HUES6 (cell line): ENCODE measurements around the gene ASXL1.
"Not testable (repeated sequence)": the region's sequence is repeated elsewhere in the genome, so short reads cannot be mapped to it uniquely, and the experiment has no call there.

ENCODE experiments used
- H3K27ac ChIP-seq: 2 replicates; pipeline ENCODE4 v1.7.0; 2013; ENCODE audit warnings: low read depth, mild to moderate bottlenecking, low read length, inconsistent platforms
- H3K27me3 ChIP-seq: 2 replicates; pipeline ENCODE4 v1.6.1; 2013; ENCODE audit warnings: low read length; ENCODE audit not compliant: control insufficient read depth, insufficient read depth
- H3K36me3 ChIP-seq: 2 replicates; pipeline ENCODE4 v1.6.1; 2013; ENCODE audit warnings: low read length; ENCODE audit not compliant: control insufficient read depth, insufficient read depth
- H3K4me1 ChIP-seq: 2 replicates; pipeline ENCODE4 v1.6.1; 2013; ENCODE audit warnings: low read length; ENCODE audit not compliant: control insufficient read depth, insufficient read depth
- H3K4me3 ChIP-seq: 2 replicates; pipeline ENCODE4 v1.5.1; 2013; ENCODE audit warnings: low read depth, low read length
- H3K9ac ChIP-seq: one replicate; pipeline ENCODE4 v1.6.1; 2013; ENCODE audit warnings: mild to moderate bottlenecking, low read length
- H3K9me3 ChIP-seq: 2 replicates; pipeline ENCODE4 v1.6.1; 2013; ENCODE audit warnings: low read depth, low read length; ENCODE audit not compliant: control insufficient read depth, insufficient read depth

ASXL1 gene

DNA sequence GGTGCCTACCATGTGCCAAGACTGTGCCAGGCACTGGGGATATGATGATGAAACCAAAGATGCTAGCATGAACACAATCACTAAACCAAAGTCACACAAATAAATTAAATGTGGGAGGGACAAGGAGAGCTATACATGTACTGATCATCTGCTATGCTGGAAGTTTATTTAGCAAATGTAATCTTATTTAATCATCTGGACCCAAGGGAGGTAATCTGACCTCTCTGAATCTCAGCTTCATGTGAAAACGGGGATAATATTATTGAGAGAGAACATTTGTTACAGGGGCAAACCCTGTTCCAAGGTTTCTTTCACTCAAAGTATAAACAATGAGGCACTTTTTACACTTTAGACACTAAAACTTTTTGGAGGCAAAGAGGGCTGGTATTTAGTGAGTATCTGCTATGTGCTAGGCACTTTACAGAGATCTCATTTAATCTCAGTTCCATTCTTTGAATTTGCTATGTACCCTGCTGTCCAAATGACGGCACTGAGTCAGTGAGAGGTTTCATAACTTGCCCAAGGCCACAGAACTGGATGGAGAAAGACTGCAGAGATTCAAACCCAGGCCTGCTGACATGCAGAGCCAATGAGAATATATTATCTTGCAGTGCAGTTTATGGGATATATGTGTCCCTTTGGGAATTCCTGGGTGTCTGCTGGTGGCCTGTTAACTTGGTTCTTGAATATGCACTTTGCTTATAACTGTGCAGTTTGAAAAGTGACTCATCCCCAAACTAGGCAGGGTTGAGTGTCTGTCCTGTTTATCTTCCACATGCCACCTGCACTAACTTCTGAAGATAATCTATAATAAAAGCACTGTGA is 3.3 kb upstream of the ASXL1 start:
- H3K27ac ChIP-seq = no peak overlapping the region
- H3K4me3 ChIP-seq = no peak overlapping the region
- peaks cover 14% of the 10 kb centered on the region for H3K27me3 ChIP-seq
- H3K9ac ChIP-seq = no peak overlapping the region
- no peaks in the 10 kb centered on the region for H3K9me3 ChIP-seq
- no peaks in the 10 kb centered on the region for H3K36me3 ChIP-seq
- peaks cover 5% of the 10 kb centered on the region; the same call in 1 of the 2 replicates for H3K4me1 ChIP-seq

DNA sequence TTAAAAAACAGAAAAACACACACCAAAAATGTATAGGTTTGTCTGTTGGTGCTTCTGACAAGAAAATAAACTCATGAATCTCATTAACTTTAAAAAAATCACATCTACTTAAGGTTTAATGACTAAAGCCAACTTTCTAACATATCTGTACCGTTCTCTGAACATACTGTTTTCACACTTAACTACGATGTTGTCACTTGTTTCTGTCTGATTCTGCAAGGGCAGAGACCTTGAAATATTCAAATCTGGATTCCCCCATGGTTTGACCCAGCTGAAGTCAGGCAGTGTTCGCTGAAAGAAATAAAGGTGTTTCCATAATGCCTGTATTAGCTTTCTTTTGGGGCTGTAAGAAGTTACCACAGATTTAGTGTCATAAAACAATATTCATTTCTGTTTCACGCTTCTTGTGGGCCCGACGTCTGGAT is 2.7 kb upstream of the ASXL1 start:
- H3K27ac ChIP-seq = no peak overlapping the region
- no peaks in the 10 kb centered on the region for H3K9me3 ChIP-seq
- H3K27me3 ChIP-seq = peaks cover 21% of the 10 kb centered on the region
- H3K4me3 ChIP-seq = no peak overlapping the region
- H3K4me1 ChIP-seq = peaks cover 5% of the 10 kb centered on the region; the same call in 1 of the 2 replicates
- no peak overlapping the region for H3K9ac ChIP-seq
- no peaks in the 10 kb centered on the region for H3K36me3 ChIP-seq

DNA sequence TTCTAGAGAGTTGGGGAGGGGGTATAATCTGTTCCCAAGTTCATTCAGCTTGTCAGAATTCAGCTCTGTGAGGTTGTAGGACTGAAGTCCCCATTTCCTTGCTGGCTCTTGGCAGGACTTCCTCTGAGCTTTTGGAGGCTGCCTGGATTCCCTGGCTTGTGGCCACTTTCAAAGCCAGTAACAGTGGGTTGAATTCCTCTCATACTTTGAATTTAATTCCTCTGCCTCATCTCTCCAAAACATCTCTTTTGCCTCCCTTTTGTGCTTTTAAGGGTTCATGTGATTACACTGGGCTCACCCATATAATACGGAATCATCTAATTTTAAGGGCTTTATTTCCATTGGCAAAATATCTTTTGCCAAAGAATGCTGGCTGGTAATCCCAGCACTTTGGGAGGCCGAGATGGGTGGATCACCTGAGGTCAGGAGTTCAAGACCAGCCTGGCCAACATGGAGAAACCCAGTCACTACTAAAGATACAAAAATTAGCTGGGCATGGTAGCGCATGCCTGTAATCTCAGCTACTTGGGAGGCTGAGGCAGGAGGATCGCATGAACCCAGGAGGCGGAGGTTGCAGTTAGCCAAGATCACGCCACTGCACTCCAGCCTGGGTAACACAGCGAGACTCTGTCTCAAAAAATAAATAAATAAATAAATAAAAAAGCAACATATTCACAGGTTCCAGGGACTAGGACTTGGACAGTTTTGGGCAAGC is 2.1 kb upstream of the ASXL1 start:
- peaks cover 27% of the 10 kb centered on the region for H3K27me3 ChIP-seq
- H3K27ac ChIP-seq, H3K36me3 ChIP-seq, H3K4me1 ChIP-seq, H3K9ac ChIP-seq, H3K4me3 ChIP-seq, H3K9me3 ChIP-seq: not testable (repeated sequence)

DNA sequence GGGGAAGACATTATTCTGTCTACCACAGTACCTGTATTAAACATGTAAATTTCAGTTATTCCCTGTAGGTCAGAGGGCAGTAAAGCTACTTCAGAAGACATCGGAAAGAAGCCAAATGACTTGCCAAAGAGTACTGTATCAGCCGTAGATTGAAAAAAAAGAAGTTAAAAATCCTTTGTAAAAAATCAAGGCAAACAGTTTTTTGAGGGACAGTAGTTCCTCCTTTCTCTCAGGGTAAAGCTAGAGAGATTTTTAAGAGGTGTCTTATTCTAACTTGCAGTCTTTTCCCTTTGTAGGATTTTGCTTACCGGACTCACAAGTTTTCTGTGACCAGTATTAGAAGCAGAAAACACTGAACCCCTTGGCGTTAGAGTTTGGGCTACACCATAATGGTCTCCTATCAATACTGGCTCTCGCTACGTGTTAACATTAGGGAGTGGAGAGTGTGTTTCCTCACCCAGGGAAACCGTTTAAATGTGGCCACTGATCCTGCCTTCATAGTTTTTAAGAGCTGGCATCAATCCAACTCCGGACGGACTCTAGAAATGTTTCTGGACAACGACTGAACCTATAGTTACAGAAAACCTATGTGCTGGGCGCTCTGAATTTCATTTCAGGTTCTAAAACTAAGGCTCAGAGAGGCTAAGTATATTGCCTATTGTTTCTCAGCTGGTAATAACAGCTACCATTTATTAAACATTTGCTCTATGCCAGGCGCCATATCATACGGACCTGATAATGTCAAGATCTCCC is 1.3 kb upstream of the ASXL1 start:
- Histone ChIP-seq H3K9ac (peak overlapping the region; percentile 95), H3K27ac (no peak overlapping the region), H3K36me3 (no peaks in the 10 kb centered on the region), H3K27me3 (peaks cover 34% of the 10 kb centered on the region), H3K4me1 (peaks cover 5% of the 10 kb centered on the region; the same call in 1 of the 2 replicates), H3K4me3 (peak overlapping the region; percentile 96), H3K9me3 (no peaks in the 10 kb centered on the region)

DNA sequence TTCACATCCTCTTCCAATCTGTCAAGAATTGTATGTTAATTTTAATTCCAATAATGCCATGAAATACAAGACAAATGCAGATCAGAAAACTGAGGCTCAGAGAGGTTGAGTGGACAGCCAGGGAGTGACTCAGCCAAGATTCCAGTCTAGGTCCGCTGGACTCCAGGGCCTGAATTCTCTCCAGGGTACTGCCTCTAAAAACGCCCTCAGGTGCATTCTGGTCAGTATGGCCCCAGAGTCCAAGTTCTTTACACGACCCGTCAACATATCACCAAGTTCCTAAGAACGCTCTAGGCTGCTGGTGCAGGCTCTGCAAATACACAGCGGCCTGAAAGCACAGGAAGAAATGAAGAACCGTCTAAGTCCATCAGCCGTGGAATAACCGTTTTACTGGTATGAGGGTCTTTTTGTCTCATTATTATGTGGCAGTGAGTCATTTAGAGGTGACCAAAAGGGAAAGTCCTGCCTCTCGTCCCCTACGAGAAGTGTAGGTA is 709 bp upstream of the ASXL1 start:
- no peak overlapping the region for H3K27ac ChIP-seq
- no peaks in the 10 kb centered on the region for H3K9me3 ChIP-seq
- peaks cover 5% of the 10 kb centered on the region; the same call in 1 of the 2 replicates for H3K4me1 ChIP-seq
- H3K9ac ChIP-seq = peak overlapping the region; percentile 95
- H3K27me3 ChIP-seq = peaks cover 36% of the 10 kb centered on the region
- peak overlapping the region; percentile 96 for H3K4me3 ChIP-seq
- H3K36me3 ChIP-seq = no peaks in the 10 kb centered on the region

DNA sequence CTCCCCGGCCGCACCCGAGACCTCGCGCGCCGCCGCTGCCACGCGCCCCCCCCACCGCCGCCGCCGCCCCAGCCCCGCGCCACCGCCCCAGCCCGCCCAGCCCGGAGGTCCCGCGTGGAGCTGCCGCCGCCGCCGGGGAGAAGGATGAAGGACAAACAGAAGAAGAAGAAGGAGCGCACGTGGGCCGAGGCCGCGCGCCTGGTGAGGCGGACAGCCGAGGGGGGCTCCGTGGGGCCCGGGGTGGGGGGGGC is 426 bp downstream of the ASXL1 start:
- Histone ChIP-seq H3K27me3 (peaks cover 47% of the 10 kb centered on the region), H3K9ac (no peak overlapping the region), H3K27ac (no peak overlapping the region), H3K9me3 (no peaks in the 10 kb centered on the region), H3K36me3 (no peaks in the 10 kb centered on the region), H3K4me3 (peak overlapping the region; percentile 96), H3K4me1 (peaks cover 5% of the 10 kb centered on the region; the same call in 1 of the 2 replicates)

DNA sequence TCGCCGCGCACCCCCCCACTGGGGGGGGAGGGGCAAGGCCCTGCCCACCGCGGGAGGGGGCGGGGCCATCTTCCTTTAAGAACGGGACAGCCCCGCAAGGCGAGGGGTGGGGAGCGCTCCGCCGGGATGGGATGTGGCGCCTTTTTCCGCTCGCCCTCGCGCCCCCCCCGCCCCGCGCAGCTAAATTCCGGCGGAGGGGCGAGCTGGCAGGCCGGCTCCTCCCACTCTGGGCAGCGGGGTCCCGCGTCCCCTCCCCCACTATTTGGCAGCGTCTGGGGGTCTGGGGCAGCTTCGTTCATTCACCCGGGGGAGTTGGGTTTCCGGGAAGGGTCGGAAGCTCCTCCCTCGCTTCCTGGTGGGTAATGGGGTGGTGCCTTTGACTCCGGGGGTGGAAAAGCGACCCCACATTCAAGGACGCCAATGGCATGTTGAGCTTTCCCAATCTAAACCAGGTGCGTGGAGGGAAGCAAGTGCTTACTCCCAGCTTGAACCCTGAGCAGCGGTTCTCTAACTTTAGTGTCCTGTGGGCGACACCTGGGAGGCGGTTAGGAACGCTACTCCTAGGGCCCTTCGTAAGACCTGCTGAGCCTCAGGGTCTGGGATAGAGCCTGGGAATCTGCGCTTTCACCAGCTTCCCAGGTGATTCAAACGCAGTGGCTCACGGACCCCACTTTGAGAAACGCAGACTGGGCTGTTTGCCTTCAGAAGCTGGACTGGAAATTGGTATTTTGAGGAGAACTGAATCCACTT is 927 bp downstream of the ASXL1 start:
- H3K4me1 ChIP-seq = peaks cover 5% of the 10 kb centered on the region; the same call in 1 of the 2 replicates
- no peak overlapping the region for H3K27ac ChIP-seq
- peak overlapping the region; percentile 69 for H3K4me3 ChIP-seq
- peak overlapping the region; percentile 61 for H3K9ac ChIP-seq
- no peaks in the 10 kb centered on the region for H3K9me3 ChIP-seq
- no peaks in the 10 kb centered on the region for H3K36me3 ChIP-seq
- peaks cover 52% of the 10 kb centered on the region for H3K27me3 ChIP-seq

DNA sequence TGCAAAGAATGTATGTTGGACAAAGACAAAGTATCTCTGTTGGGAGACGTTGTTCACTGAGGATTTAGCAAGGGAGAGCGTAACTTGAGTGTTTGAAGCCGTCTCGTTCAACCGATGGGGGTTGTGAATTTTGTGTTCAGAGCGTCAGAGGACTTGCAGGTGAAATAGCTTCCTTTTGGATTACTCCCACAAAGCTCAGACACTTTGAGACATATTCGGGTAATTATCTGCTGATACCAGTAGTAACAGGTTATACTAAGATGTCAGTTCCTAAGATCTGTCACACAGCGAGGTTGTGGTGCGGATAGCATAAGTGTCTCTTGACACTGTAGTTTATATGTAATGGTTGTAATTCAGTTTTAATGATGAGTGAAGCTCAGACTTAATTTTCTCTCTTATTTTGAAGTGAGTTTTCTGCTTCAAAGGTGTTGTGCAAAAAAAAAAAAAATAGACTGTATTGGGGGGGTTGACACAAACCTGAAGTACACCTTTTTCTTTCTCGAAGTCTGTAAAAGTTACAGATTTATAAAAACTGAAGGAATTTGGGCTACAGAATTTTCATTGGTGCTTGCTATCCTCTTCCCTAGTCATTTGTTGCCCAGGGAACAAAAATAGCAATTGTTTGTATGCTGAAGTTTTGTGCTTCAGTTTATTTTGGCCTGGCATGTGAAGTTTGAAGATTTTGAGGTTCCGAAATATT is 1.7 kb downstream of the ASXL1 start:
- no peaks in the 10 kb centered on the region for H3K36me3 ChIP-seq
- no peak overlapping the region for H3K27ac ChIP-seq
- peak overlapping the region; percentile 61 for H3K9ac ChIP-seq
- H3K4me3 ChIP-seq = peak overlapping the region; percentile 69
- H3K9me3 ChIP-seq = no peaks in the 10 kb centered on the region
- peaks cover 5% of the 10 kb centered on the region; the same call in 1 of the 2 replicates for H3K4me1 ChIP-seq
- H3K27me3 ChIP-seq = peaks cover 59% of the 10 kb centered on the region

DNA sequence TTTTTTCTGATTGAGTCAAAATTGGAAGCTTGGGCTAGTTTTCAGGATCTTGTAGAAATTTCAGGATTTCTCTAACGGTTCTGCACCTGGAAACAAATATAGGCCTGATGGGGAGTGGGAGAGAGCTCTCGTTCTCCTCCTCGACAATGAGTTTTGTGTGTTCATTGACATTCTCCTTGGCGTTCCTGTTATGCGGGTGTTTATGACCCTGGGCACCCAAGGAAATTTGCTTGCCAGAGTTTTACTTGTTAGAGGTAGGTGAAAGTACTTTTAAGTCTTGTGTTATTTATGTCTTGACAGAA is 2.2 kb downstream of the ASXL1 start:
- Histone ChIP-seq H3K9me3 (no peaks in the 10 kb centered on the region), H3K4me3 (no peak overlapping the region), H3K27ac (no peak overlapping the region), H3K36me3 (no peaks in the 10 kb centered on the region), H3K4me1 (peaks cover 5% of the 10 kb centered on the region; the same call in 1 of the 2 replicates), H3K9ac (no peak overlapping the region), H3K27me3 (peaks cover 61% of the 10 kb centered on the region)

DNA sequence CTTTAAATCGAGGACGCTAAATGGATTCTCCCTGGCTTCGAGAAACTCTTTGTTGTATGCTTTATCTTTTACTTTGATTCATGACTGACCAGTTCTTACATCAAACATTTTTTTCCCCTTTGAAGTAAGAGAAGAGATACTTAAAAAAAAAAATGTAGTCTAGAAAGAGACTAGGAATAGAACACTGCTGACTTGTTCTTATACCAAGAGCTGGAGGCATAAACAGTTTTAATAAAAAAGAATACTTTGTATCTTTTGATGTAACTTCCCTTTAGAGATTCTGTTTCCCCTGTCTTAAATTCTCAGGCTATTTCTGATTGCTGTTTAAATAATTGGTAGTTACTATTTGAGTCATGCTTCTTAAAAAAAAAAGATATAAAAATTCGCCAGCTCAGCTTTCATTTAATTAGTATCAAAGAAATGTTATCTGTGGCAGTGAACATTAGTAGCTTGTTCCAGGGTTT is 4.8 kb downstream of the ASXL1 start:
- peaks cover 65% of the 10 kb centered on the region for H3K27me3 ChIP-seq
- no peak overlapping the region for H3K4me3 ChIP-seq
- H3K36me3 ChIP-seq = 0 out of 2 replicates have a peak, but pooled peaks cover 5% of the 10 kb centered on the region
- H3K4me1 ChIP-seq = 0 out of 2 replicates have a peak, but pooled peaks cover 5% of the 10 kb centered on the region
- H3K9ac ChIP-seq = no peak overlapping the region
- no peak overlapping the region for H3K27ac ChIP-seq
- H3K9me3 ChIP-seq = no peaks in the 10 kb centered on the region
